Measurements from ENCODE around the gene SND1.

GRCh38 chr7:128004623-128005022, 352.6 kb downstream of the SND1 start:
- TF ChIP-seq, protein P1, sequence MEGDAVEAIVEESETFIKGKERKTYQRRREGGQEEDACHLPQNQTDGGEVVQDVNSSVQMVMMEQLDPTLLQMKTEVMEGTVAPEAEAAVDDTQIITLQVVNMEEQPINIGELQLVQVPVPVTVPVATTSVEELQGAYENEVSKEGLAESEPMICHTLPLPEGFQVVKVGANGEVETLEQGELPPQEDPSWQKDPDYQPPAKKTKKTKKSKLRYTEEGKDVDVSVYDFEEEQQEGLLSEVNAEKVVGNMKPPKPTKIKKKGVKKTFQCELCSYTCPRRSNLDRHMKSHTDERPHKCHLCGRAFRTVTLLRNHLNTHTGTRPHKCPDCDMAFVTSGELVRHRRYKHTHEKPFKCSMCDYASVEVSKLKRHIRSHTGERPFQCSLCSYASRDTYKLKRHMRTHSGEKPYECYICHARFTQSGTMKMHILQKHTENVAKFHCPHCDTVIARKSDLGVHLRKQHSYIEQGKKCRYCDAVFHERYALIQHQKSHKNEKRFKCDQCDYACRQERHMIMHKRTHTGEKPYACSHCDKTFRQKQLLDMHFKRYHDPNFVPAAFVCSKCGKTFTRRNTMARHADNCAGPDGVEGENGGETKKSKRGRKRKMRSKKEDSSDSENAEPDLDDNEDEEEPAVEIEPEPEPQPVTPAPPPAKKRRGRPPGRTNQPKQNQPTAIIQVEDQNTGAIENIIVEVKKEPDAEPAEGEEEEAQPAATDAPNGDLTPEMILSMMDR (IDR thresholded peaks at IDR 0.05; ENCODE audit: insufficient read depth, low read length), result no peak
- no peak for TF ChIP-seq REST (IDR thresholded peaks at IDR 0.05; ENCODE audit: insufficient replicate concordance, low read depth)
- TF ChIP-seq POLR2AphosphoS5 (IDR thresholded peaks at IDR 0.05; ENCODE audit: low read depth), result no peak

All from HL-60 (cell line).